GM12892 (cell line): ENCODE measurements around the gene KRTAP5-5.
"Not testable (repeated sequence)": the region's sequence is repeated elsewhere in the genome, so short reads cannot be mapped to it uniquely, and the experiment has no call there.

Experiments used
- POLR2A ChIP-seq: IDR thresholded peaks from 2 replicates; pipeline ENCODE4 v1.6.1; 2011; ENCODE audit warnings: low read depth, low read length, control low read depth
- POLR2AphosphoS5 ChIP-seq: IDR thresholded peaks from 2 replicates; pipeline ENCODE4 v1.6.1; 2011; ENCODE audit warnings: low read depth, low read length, control low read depth
- TAF1 ChIP-seq: IDR thresholded peaks from 2 replicates; pipeline ENCODE4 v1.6.1; 2011; ENCODE audit warnings: low read depth, mild to moderate bottlenecking, control low read depth, low read length, borderline replicate concordance

- not testable (repeated sequence) for TF ChIP-seq POLR2A, TAF1, POLR2AphosphoS5
These were observed 23.7 kb upstream of the KRTAP5-5 start for GRCh38 chr11:1605923-1606322.
